PC-3 (cell line): ENCODE measurements around the gene SLC4A4. TPM values are rescaled to one million over a fixed set of nuclear protein-coding genes. Genes with fewer than 3 reads are reported as not detected.

Source experiments
- ATAC-seq: fragments of 200-7000 bp; cut with Tn5 transposase; 2 replicates; pipeline ENCODE4 v1.9.1; 2020; ENCODE audit warnings: mild to moderate bottlenecking, moderate library complexity
- BruUV-seq: library from RNA; stranded (reverse); fragments of 400-500 nt; replicated peaks from 2 replicates; lab custom pipeline; 2021; lab: Mats Ljungman, UMichigan
- CTCF ChIA-PET: fragments of 300-600 bp; sonication (Branson Sonifier 250); formaldehyde crosslinking; loops from one replicate; lab custom pipeline; 2022; ENCODE audit warnings: antibody characterized with exemption; lab: Charles Lee
- POLR2A ChIA-PET: fragments of 300-600 bp; sonication (Branson Sonifier 250); formaldehyde crosslinking; loops from one replicate; lab custom pipeline; 2022; ENCODE audit warnings: antibody characterized with exemption; ENCODE audit not compliant: unreplicated experiment; lab: Charles Lee
- DNase-seq: peaks from one replicate; pipeline ENCODE4 v3.0.0-alpha.2; 2015
- H2AFZ ChIP-seq: fragments of 300-600 bp; sonication (generic); 2 replicates; pipeline ENCODE4 v1.6.0; 2016; ENCODE audit warnings: antibody characterized with exemption, low read length
- H3F3A ChIP-seq: fragments of 300-600 bp; sonication (generic); one replicate; pipeline ENCODE4 v1.6.0; 2017; ENCODE audit warnings: antibody characterized with exemption, low read length, control low read depth, mild to moderate bottlenecking; ENCODE audit not compliant: unreplicated experiment
- H3K27ac ChIP-seq: fragments of 300-600 bp; sonication (generic); 2 replicates; pipeline ENCODE4 v1.5.1; 2016; ENCODE audit warnings: mild to moderate bottlenecking, low read length
- H3K27me3 ChIP-seq: fragments of 300-600 bp; sonication (generic); 2 replicates; pipeline ENCODE4 v1.6.1; 2016; ENCODE audit warnings: low read length, mixed read lengths
- H3K36me3 ChIP-seq: fragments of 300-600 bp; sonication (generic); 2 replicates; pipeline ENCODE4 v1.6.1; 2016; ENCODE audit warnings: low read depth, mixed run types, low read length, mixed read lengths
- H3K4me1 ChIP-seq: fragments of 300-600 bp; sonication (generic); 2 replicates; pipeline ENCODE4 v1.5.1; 2016; ENCODE audit warnings: low read length; ENCODE audit not compliant: insufficient read depth
- H3K4me2 ChIP-seq: fragments of 300-600 bp; sonication (generic); 2 replicates; pipeline ENCODE4 v1.6.0; 2016; ENCODE audit warnings: low read length
- H3K4me3 ChIP-seq: fragments of 300-600 bp; sonication (generic); 2 replicates; pipeline ENCODE4 v1.5.1; 2016; ENCODE audit warnings: mild to moderate bottlenecking, low read length, mixed read lengths
- H3K79me2 ChIP-seq: fragments of 300-600 bp; sonication (generic); 2 replicates; pipeline ENCODE4 v1.6.1; 2017; ENCODE audit warnings: low read length, mixed read lengths
- H3K9ac ChIP-seq: fragments of 300-600 bp; sonication (generic); 2 replicates; pipeline ENCODE4 v1.6.0; 2016; ENCODE audit warnings: mild to moderate bottlenecking, low read length
- H3K9me2 ChIP-seq: fragments of 300-600 bp; sonication (generic); replicated peaks from 2 replicates; pipeline ENCODE4 v1.6.1; 2016; ENCODE audit warnings: mixed run types, low read length, mixed read lengths
- H3K9me3 ChIP-seq: fragments of 300-600 bp; sonication (generic); 2 replicates; pipeline ENCODE4 v1.6.1; 2016; ENCODE audit warnings: low read length, mixed read lengths
- H4K20me1 ChIP-seq: fragments of 300-600 bp; sonication (generic); 2 replicates; pipeline ENCODE4 v1.6.1; 2016; ENCODE audit warnings: low read length, mixed read lengths
- CTCF ChIP-seq: fragments of 300-600 bp; sonication (generic); conservative IDR thresholded peaks from 2 replicates; pipeline ENCODE4 v1.5.1; 2017; ENCODE audit warnings: antibody characterized with exemption, low read depth, mild to moderate bottlenecking, low read length
- EZH2 ChIP-seq: fragments of 300-600 bp; sonication (generic); IDR thresholded peaks from one replicate; pipeline ENCODE4 v1.6.1; 2017; ENCODE audit warnings: antibody characterized with exemption, mild to moderate bottlenecking, low read length; ENCODE audit not compliant: unreplicated experiment
- EZH2phosphoT487 ChIP-seq: fragments of 300-600 bp; sonication (generic); IDR thresholded peaks from 2 replicates; pipeline ENCODE4 v1.6.1; 2018; ENCODE audit warnings: mild to moderate bottlenecking, antibody characterized with exemption, low read length, borderline replicate concordance
- intact Hi-C: fragments of 100-400 bp; cut with micrococcal nuclease; formaldehyde crosslinking; loops from 2 replicates; pipeline ENCODE4 v1.9.0; 2023
- total RNA-seq: library from RNA; depleted of rRNA; stranded (reverse); fragments of >200 nt; gene quantifications from 2 replicates; pipeline ENCODE4 v1.2.3, GENCODE V29; 2014

Gene SLC4A4
- total RNA-seq, 1 experiment from 2014 or later: 0.47 TPM

- CTCF ChIA-PET: no interaction called here
- intact Hi-C loops: no loop called here
These were observed 17.2 kb downstream of the SLC4A4 start for GRCh38 chr4:71355971-71356370.

GRCh38 chr4:71356924-71357663 is 18.3 kb downstream of the SLC4A4 start:
- DNase-seq: no peak
- Histone ChIP-seq H4K20me1 (no peaks in the 10 kb centered on the region), H3K36me3 (no peaks in the 10 kb centered on the region), H3K9ac (no peak overlapping the region), H3K4me1 (no peaks in the 10 kb centered on the region), H2AFZ (no peak overlapping the region), H3K4me3 (no peak overlapping the region), H3K79me2 (no peaks in the 10 kb centered on the region), H3F3A (no peaks in the 10 kb centered on the region), H3K27me3 (no peaks in the 10 kb centered on the region), H3K9me3 (no peaks in the 10 kb centered on the region), H3K9me2 (no peaks in the 10 kb centered on the region), H3K4me2 (no peak overlapping the region), H3K27ac (no peak overlapping the region)
- intact Hi-C loops: no loop called here
- no peak for ATAC-seq
- BruUV-seq: no TSS peak
- ChIA-PET CTCF (no interaction called here), POLR2A (no interaction called here)
- no peak for TF ChIP-seq CTCF
- TF ChIP-seq EZH2phosphoT487: no peak
- no peak for TF ChIP-seq EZH2

More at GRCh38 chr4:71355971-71356370, 17.2 kb downstream of the SLC4A4 start:
- no peak for TF ChIP-seq CTCF
- no peak for TF ChIP-seq EZH2phosphoT487
- no peak for TF ChIP-seq EZH2
- Histone ChIP-seq H3K36me3 (no peaks in the 10 kb centered on the region), H4K20me1 (no peaks in the 10 kb centered on the region), H3F3A (no peaks in the 10 kb centered on the region), H3K4me2 (no peak overlapping the region), H3K27me3 (no peaks in the 10 kb centered on the region), H3K9ac (no peak overlapping the region), H3K9me3 (no peaks in the 10 kb centered on the region), H3K9me2 (no peaks in the 10 kb centered on the region), H3K79me2 (no peaks in the 10 kb centered on the region), H3K4me3 (no peak overlapping the region), H3K4me1 (no peaks in the 10 kb centered on the region), H2AFZ (no peak overlapping the region), H3K27ac (no peak overlapping the region)
- ATAC-seq (no peak), DNase-seq (no peak)
- POLR2A ChIA-PET: no interaction called here
- BruUV-seq: no TSS peak

- no peaks in the 10 kb centered on the region for H4K20me1 ChIP-seq
- no peak for ATAC-seq
- no TSS peak for BruUV-seq
These were observed 22.0 kb downstream of the SLC4A4 start for GRCh38 chr4:71360844-71361243.

More at GRCh38 chr4:71360844-71361243, 22.0 kb downstream of the SLC4A4 start:
- Histone ChIP-seq H3K9ac (no peak overlapping the region), H2AFZ (no peak overlapping the region), H3K4me2 (no peak overlapping the region), H3K9me2 (no peaks in the 10 kb centered on the region), H3K27me3 (no peaks in the 10 kb centered on the region), H3K27ac (no peak overlapping the region), H3K36me3 (no peaks in the 10 kb centered on the region), H3K4me3 (no peak overlapping the region), H3K9me3 (no peaks in the 10 kb centered on the region), H3K4me1 (no peaks in the 10 kb centered on the region), H3K79me2 (no peaks in the 10 kb centered on the region), H3F3A (no peaks in the 10 kb centered on the region)
- POLR2A ChIA-PET: no interaction called here
- intact Hi-C loops: no loop called here
- no peak for TF ChIP-seq CTCF
- TF ChIP-seq EZH2: no peak
- no peak for DNase-seq
- CTCF ChIA-PET: no interaction called here
